ENCODE results near the gene GALNT7. TPM values are rescaled to one million over a fixed set of nuclear protein-coding genes. Genes with fewer than 3 reads are reported as not detected.

Gene GALNT7
- total RNA-seq, 2 donors from 2014 or later = 17.3 to 19.4 TPM

GRCh38 chr4:173145131-173145530 is 23.5 kb upstream of the GALNT7 start:
- DNase-seq (ENCODE audit: low spot score) = no peak
- H3K27me3 Mint-ChIP-seq = peaks cover 2 to 16% of the 10 kb centered on the region in 2 donors
- ATAC-seq = no peak
- no peaks in the 10 kb centered on the region for H3K9me3 Mint-ChIP-seq
- H3K4me3 Mint-ChIP-seq = no peak overlapping the region
- H3K36me3 Mint-ChIP-seq = no peaks in the 10 kb centered on the region
- no peak overlapping the region for H3K27ac Mint-ChIP-seq
- no peaks in the 10 kb centered on the region for H3K4me1 Mint-ChIP-seq (ENCODE audit: low read depth in 2 of 2)

DNA sequence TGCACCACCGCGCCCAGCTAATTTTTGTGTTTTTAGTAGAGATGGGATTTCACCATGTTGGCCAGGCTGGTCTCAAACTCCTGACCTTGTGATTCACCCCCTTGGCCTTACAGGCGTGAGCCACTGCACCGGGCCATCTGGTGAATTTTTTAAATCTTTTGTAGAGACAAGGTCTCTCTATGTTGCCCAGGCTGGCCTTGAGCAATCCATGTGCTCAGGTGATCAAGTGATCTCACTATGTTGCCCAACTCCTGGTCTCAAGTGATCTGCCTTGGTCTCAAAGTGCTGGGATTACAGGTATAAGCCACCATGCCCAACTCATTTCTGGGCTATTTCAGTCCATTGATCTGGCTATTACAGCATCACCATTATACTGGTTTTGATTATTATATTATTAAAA is 22.2 kb upstream of the GALNT7 start:
- H3K9me3 Mint-ChIP-seq = no peaks in the 10 kb centered on the region
- no peaks in the 10 kb centered on the region for H3K36me3 Mint-ChIP-seq
- no peak overlapping the region for H3K27ac Mint-ChIP-seq
- H3K27me3 Mint-ChIP-seq = peaks cover 2 to 9% of the 10 kb centered on the region in 2 donors
- no peak for DNase-seq (ENCODE audit: low spot score)
- no peak for ATAC-seq
- H3K4me3 Mint-ChIP-seq = no peak overlapping the region
- H3K4me1 Mint-ChIP-seq (ENCODE audit: low read depth in 2 of 2) = no peaks in the 10 kb centered on the region

GRCh38 chr4:173151496-173151895 is 17.1 kb upstream of the GALNT7 start:
- no peaks in the 10 kb centered on the region for H3K27me3 Mint-ChIP-seq
- no peaks in the 10 kb centered on the region for H3K9me3 Mint-ChIP-seq
- H3K4me1 Mint-ChIP-seq (ENCODE audit: low read depth in 2 of 2) = no peaks in the 10 kb centered on the region
- no peak overlapping the region for H3K27ac Mint-ChIP-seq
- ATAC-seq (no peak), DNase-seq (ENCODE audit: low spot score) (no peak)
- H3K36me3 Mint-ChIP-seq = no peaks in the 10 kb centered on the region
- H3K4me3 Mint-ChIP-seq = no peak overlapping the region

DNA sequence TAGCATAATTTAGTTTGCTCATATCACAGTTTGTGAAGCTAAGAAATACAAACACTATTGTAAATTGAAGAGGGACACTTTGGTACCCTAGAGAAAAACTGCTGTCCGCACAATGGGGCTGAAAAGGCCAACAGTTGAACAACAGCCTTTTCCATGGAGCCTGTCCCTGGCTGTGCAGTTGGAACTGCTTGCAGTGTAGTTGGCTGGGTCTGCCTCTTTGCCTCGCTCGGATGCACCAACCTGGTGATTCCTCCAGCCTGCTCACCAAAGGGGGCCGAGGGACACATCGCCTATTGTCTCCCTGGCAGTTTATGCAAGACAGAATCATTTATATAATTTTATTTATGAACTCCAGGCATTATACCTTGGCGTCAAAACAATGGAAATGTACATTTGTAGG is 16.5 kb upstream of the GALNT7 start:
- no peak for DNase-seq (ENCODE audit: low spot score)
- no peaks in the 10 kb centered on the region for H3K27me3 Mint-ChIP-seq
- H3K4me1 Mint-ChIP-seq (ENCODE audit: low read depth in 2 of 2) = no peaks in the 10 kb centered on the region
- H3K36me3 Mint-ChIP-seq = no peaks in the 10 kb centered on the region
- no peak overlapping the region for H3K27ac Mint-ChIP-seq
- no peaks in the 10 kb centered on the region for H3K9me3 Mint-ChIP-seq
- H3K4me3 Mint-ChIP-seq = no peak overlapping the region
- no peak for ATAC-seq

DNA sequence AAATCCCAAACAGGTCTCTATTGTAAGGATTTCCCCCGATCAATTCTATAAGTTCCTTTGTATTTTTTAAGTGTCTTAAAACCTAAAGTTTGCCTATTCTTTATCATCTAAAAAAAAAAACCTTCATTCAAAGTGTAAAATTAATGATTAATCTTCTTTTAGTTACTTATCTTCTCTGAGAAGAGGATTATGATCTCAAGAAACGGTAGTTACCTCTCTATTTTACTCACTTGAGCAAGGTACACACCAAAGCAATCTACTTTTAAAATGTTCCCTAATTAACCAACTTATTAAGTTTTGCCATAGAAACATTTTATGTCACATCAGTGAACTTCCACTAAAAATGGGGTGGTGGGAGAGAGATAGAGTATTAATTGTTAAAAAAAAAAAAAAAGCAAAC is 15.2 kb upstream of the GALNT7 start:
- Mint-ChIP-seq H3K4me3 (no peak overlapping the region), H3K36me3 (no peaks in the 10 kb centered on the region), H3K27me3 (no peaks in the 10 kb centered on the region), H3K9me3 (no peaks in the 10 kb centered on the region), H3K4me1 (ENCODE audit: low read depth in 2 of 2) (no peaks in the 10 kb centered on the region), H3K27ac (no peak overlapping the region)
- DNase-seq (ENCODE audit: low spot score) (no peak), ATAC-seq (no peak)

DNA sequence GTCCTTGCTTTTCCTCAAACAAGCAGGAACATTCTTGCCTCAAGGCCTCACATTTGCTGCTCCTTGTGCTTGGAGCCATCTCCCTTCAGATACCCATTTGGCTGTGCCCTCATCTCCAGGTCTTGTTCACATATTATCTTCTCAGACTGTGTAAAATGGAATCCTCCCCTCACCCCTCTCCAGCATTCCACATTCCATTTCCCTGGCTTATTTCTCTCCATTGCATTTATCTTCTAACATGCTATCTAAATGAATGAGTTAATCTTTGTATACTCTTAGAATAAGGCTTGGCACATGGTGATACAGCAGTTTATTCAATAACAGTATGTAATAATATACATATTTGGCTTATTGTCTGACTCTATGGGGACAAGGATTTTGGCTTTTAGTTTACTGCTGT is 8.8 kb upstream of the GALNT7 start:
- H3K27me3 Mint-ChIP-seq = no peaks in the 10 kb centered on the region
- H3K9me3 Mint-ChIP-seq = no peaks in the 10 kb centered on the region
- H3K36me3 Mint-ChIP-seq = no peaks in the 10 kb centered on the region
- no peaks in the 10 kb centered on the region for H3K4me1 Mint-ChIP-seq (ENCODE audit: low read depth in 2 of 2)
- no peak overlapping the region for H3K4me3 Mint-ChIP-seq
- DNase-seq (ENCODE audit: low spot score) (no peak), ATAC-seq (no peak)
- no peak overlapping the region for H3K27ac Mint-ChIP-seq

GRCh38 chr4:173160871-173161270 is 7.7 kb upstream of the GALNT7 start:
- Mint-ChIP-seq H3K36me3 (no peaks in the 10 kb centered on the region), H3K4me3 (no peak overlapping the region), H3K27ac (no peak overlapping the region), H3K9me3 (no peaks in the 10 kb centered on the region), H3K4me1 (ENCODE audit: low read depth in 2 of 2) (no peaks in the 10 kb centered on the region), H3K27me3 (no peaks in the 10 kb centered on the region)
- ATAC-seq (no peak), DNase-seq (ENCODE audit: low spot score) (no peak)

- H3K27me3 Mint-ChIP-seq = no peaks in the 10 kb centered on the region
- no peaks in the 10 kb centered on the region for H3K9me3 Mint-ChIP-seq
- no peak overlapping the region for H3K27ac Mint-ChIP-seq
- H3K36me3 Mint-ChIP-seq = no peaks in the 10 kb centered on the region
- H3K4me1 Mint-ChIP-seq (ENCODE audit: low read depth in 2 of 2) = no peaks in the 10 kb centered on the region
- no peak for ATAC-seq
- DNase-seq (ENCODE audit: low spot score) = no peak
- no peak overlapping the region for H3K4me3 Mint-ChIP-seq
These were observed 7.3 kb upstream of the GALNT7 start for GRCh38 chr4:173161311-173161710.

GRCh38 chr4:173165706-173166105 is 2.9 kb upstream of the GALNT7 start:
- Mint-ChIP-seq H3K27ac (no peak overlapping the region), H3K4me3 (no peak overlapping the region), H3K27me3 (no peaks in the 10 kb centered on the region), H3K36me3 (peaks cover 6% of the 10 kb centered on the region), H3K9me3 (no peaks in the 10 kb centered on the region), H3K4me1 (ENCODE audit: low read depth in 2 of 2) (peaks cover 20 to 24% of the 10 kb centered on the region in 2 donors)
- DNase-seq (ENCODE audit: low spot score) (no peak), ATAC-seq (no peak)

GRCh38 chr4:173166491-173166890 is 2.1 kb upstream of the GALNT7 start:
- H3K4me3 Mint-ChIP-seq = peak overlapping the region; percentile 100
- no peaks in the 10 kb centered on the region for H3K9me3 Mint-ChIP-seq
- no peaks in the 10 kb centered on the region for H3K27me3 Mint-ChIP-seq
- no peak for DNase-seq (ENCODE audit: low spot score)
- peaks cover 6% of the 10 kb centered on the region for H3K36me3 Mint-ChIP-seq
- no peak overlapping the region for H3K27ac Mint-ChIP-seq
- H3K4me1 Mint-ChIP-seq (ENCODE audit: low read depth in 2 of 2) = peaks cover 24 to 30% of the 10 kb centered on the region in 2 donors
- ATAC-seq = no peak

DNA sequence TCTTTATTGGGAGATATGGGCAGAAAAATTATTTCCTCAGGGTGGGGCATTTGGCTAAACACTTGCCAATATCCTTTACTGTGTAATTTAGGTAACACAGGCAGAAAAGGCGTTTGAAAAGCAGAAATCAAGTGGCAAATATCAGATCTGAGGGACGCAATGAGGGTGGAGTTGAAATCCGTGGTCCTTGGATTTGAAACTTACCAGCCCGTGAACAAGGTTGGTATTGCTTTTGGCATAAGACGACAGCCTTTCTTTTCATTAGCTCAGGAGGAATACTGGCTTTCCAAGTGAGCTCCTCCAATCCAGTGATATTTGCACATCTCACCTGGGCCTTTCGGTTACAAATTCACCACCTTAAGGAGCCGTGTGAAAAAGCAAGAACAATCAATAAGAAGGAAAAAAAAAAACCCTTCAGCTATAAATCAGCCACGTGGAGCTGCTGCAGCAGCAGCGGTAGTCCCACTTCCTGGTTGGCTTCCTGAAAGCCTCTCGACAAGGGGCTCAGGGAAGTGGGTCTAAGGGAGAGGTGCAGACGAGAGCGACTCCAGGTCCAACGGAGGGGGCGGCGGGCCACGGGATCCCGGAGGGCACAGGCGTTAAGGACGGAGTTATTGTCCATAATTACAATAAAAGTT is 734 bp upstream of the GALNT7 start:
- no peak for DNase-seq (ENCODE audit: low spot score)
- H3K27ac Mint-ChIP-seq = peak overlapping the region; percentile 87 to 90

GRCh38 chr4:173169178-173169427 is 492 bp downstream of the GALNT7 start:
- no peaks in the 10 kb centered on the region for H3K9me3 Mint-ChIP-seq
- no peak overlapping the region for H3K27ac Mint-ChIP-seq
- DNase-seq (ENCODE audit: low spot score) (no peak), ATAC-seq (no peak)
- no peak overlapping the region for H3K4me3 Mint-ChIP-seq
- H3K36me3 Mint-ChIP-seq = peaks cover 6% of the 10 kb centered on the region
- no peaks in the 10 kb centered on the region for H3K27me3 Mint-ChIP-seq
- peaks cover 25 to 33% of the 10 kb centered on the region in 2 donors for H3K4me1 Mint-ChIP-seq (ENCODE audit: low read depth in 2 of 2)

More for the DNA sequence above, 734 bp upstream of the GALNT7 start:
- H3K4me1 Mint-ChIP-seq (ENCODE audit: low read depth in 2 of 2) = peaks cover 25 to 32% of the 10 kb centered on the region in 2 donors
- no peaks in the 10 kb centered on the region for H3K9me3 Mint-ChIP-seq
- peak overlapping the region; percentile 100 for H3K4me3 Mint-ChIP-seq
- H3K27me3 Mint-ChIP-seq = no peaks in the 10 kb centered on the region
- ATAC-seq = no peak
- H3K36me3 Mint-ChIP-seq = peaks cover 6% of the 10 kb centered on the region

GRCh38 chr4:173169428-173170181 is 994 bp downstream of the GALNT7 start:
- H3K4me3 Mint-ChIP-seq = peak overlapping the region; percentile 93
- peaks cover 27 to 38% of the 10 kb centered on the region in 2 donors for H3K4me1 Mint-ChIP-seq (ENCODE audit: low read depth in 2 of 2)
- DNase-seq (ENCODE audit: low spot score) = peak; percentile 81
- H3K27me3 Mint-ChIP-seq = no peaks in the 10 kb centered on the region
- H3K9me3 Mint-ChIP-seq = no peaks in the 10 kb centered on the region
- peak overlapping the region; percentile 85 to 88 for H3K27ac Mint-ChIP-seq
- H3K36me3 Mint-ChIP-seq = peaks cover 6% of the 10 kb centered on the region
- peak; percentile 81 to 86 for ATAC-seq

GRCh38 chr4:173170182-173170778 is 1.7 kb downstream of the GALNT7 start:
- ATAC-seq (no peak), DNase-seq (ENCODE audit: low spot score) (no peak)
- H3K4me3 Mint-ChIP-seq = peak overlapping the region; percentile 93
- no peaks in the 10 kb centered on the region for H3K9me3 Mint-ChIP-seq
- no peaks in the 10 kb centered on the region for H3K27me3 Mint-ChIP-seq
- H3K4me1 Mint-ChIP-seq (ENCODE audit: low read depth in 2 of 2) = peaks cover 30 to 42% of the 10 kb centered on the region in 2 donors
- H3K36me3 Mint-ChIP-seq = peaks cover 6% of the 10 kb centered on the region
- H3K27ac Mint-ChIP-seq = peak overlapping the region; percentile 85 to 88
